22Rv1 (cell line): ENCODE measurements around the gene YTHDF2.

Experiments
- CTCF ChIP-seq: fragments of 450-650 bp; IDR thresholded peaks from 2 replicates; pipeline ENCODE4 v1.5.1; 2017; ENCODE audit warnings: mild to moderate bottlenecking
- ZFX ChIP-seq: fragments of 450-650 bp; IDR thresholded peaks from 2 replicates; pipeline ENCODE4 v1.6.1; 2017; ENCODE audit warnings: antibody characterized with exemption, borderline replicate concordance

DNA sequence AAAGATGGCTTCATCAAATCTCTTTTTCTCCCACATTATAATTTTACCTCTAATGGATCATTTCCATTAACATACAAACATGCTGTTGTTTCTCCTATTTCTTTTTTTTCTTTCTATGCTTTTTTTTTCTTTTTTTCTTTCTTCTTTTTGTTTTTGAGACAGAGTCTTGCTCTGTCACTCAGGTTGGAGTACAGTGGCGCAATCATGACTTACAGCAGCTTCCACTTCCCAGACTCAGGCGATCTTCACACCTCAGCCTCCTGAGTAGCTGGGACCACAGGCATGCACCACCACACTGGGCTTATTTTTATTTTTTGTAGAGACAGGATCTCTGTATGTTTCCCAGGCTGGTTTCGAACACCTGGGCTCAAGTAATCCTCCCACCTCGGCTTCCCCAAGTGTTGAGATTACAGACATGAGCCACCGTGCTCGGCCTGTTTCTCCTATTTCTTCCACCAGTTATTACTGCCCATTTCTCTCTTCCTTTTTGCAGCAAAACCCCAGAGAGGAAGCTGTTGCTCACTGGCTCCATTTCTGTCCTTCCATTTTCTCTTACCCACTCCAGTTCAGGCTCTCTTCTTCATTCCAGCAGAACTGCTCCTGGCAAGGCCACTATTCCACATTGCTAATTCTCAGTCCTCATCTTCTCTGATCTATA is 43.1 kb downstream of the YTHDF2 start:
- no peak for TF ChIP-seq CTCF
- TF ChIP-seq ZFX: no peak
